NCI-H345 treated with DMSO at 0.1 percent for 48 hours (cell line): ENCODE data around the gene PRKG2.
"Not testable (repeated sequence)": the region's sequence is repeated elsewhere in the genome, so short reads cannot be mapped to it uniquely, and the experiment has no call there.

ENCODE experiments used
- DNase-seq: peaks from one replicate; lab custom pipeline; 2025; ENCODE audit not compliant: unreplicated experiment; lab: John Stamatoyannopoulos, UW

PRKG2 gene

GRCh38 chr4:81214881-81215868 is at the start of gene PRKG2:
TSS of gene PRKG2 (minus strand) at chr4:81215222. CDS start at chr4:81205047, 10,175 bp downstream.
- DNase-seq: no peak

DNA sequence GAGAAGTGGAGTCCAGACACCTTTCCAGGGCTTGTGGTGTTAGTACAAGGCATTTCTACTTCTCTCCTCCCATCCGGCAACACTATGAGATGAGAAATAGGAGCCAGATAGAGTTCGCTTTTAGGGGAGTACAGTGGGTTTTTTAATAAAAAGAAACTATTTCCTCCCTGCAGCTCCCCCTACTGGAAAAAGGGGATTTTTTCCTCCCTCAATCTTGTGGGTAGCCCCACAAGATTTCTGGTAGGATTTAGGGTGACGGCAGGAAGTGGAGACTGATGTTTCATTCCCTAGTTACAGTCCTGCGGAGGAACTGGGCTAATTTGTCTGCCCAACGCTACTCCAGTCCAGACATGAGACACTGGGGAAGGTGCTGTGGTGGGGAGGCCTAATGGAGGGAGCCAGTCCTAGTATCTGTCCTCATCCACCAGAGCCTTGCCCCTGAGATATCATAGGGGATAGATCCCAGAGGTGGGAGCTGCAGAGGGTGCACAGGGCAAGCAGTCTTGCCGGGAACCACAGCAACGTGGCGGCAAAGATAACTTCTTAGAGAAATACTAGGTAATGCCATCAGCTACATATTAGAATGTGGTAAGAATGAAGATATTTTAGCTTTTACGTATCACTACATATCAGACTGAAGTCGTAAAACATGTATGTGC is 45.5 kb upstream of the PRKG2 start:
- DNase-seq: no peak

DNA sequence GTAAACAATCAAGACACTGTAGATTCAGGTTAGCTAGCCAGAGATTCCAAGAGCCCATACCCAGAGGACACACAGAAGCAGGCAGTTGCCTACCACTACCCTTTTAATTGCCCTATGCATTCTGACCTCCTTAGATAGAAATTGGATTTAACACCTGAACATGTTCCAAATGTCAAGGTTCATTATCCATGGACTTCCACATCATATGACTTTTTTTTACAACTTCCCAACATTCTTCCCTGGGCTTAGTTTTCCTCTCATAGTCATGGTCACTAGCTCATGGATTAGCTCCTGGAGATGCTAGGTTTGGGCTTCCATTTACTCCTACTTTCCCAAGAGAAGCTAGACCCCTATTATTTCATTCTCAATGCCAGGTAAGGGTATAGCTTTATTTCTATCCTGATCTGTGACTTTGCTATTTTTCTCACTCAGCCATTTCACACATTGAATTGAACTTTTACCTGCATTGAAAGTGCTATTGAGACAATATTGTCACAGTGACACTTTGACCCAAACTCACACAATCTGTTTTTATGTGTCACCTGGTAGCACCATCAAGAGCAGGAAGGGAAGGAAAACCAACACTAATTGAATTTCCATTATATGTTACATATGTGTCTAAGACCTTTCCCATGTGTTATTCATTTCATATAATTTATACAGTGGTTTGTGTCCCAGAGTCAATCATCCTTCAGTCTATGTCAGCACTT is 44.0 kb upstream of the PRKG2 start:
- DNase-seq: no peak

GRCh38 chr4:81257816-81258215 is 42.8 kb upstream of the PRKG2 start:
- no peak for DNase-seq

DNA sequence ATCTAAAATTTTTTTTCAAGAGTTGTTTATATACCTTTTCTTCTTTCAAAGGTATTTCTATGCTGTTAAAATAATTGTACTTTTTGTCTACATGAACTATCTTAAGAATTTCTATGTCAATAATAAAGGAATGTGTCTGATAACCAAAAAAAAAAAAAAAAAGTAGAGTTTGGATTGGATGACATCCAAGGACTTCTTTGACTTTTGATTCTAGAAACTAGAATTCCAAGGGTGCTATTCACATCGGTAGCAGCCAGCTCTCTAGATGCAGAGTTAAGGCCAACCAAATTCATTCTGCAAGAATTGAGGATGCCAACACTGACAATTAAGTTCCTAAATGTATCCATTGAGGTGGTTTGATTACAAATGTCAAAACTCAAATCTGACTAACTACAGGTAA is 42.0 kb upstream of the PRKG2 start:
- no peak for DNase-seq

DNA sequence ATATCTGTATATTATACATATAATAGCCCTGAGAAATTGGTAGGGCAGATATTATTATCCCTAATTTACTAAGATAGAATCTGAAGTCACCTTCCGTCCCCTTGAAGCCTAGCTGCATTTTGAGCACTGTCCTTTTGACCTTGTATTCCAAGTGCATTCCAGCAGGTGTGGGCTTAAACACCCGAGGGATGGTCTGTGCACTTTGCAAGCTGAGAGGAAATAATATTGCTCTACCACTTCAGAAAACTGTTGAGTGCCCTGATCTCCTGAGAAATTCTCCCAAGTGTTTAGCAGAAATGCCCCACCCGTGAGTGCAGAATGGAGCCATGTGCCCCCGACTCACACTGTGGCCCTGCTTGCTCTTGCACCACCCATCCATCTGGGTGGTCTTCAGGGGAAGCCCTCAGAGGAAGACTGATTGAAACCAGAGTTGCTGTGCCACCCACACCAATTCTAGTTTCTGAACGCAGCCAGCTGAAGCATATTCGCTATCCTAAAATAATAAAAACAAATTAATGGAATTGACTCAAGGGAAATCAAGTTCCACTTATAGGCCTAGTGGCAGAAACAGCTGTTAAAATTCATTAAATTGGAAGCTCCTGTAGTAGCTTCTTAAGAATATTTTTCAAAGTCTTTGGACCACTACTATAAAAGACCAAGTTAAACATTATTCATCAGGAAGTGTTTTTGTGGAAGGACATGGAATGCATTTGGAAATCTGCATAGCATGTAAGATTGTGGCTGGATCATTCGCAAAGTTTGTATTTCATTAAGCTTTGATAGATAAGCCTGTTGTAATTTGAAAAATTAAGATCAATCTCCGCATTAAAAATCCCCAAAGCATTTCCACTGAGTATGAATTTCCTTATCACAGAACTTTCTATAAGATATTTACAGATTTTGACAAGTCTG is 41.3 kb upstream of the PRKG2 start:
- DNase-seq: no peak

DNA sequence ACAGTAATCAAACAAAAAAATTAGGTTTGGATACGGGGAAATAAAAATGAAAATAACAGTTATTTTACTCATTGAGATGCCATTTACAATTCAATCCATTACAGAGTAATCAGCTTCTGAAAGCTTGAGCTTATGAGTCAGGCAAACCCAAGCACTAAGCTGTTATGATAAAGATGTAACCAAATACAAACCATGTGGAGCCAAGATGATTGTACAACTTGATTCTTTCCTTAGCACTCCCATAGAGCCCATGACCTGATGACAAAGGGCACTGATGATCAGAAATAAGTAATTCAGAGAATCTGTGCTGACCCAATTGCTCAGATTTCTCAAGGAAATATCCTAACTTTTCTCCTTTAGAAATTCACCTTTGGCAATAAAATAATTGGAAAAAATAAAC is 40.5 kb upstream of the PRKG2 start:
- DNase-seq: no peak

DNA sequence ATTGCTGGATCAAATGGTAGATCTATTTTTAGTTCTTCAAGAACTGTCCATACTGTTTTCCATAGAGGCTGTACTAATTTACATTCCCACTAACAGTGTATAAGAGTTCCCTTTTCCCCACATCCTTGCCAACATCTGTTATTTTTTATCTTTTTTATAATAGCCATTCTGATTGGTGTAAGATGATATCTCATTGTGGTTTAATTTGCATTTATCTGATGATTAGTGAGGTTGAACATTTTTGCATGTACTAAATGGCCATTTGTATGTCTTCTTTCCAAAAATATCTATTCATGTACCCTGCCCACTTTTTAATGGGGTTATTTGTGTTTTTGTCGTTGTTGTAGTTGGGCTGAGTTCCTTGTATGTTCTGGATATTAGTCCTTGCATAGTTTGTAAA is 35.4 kb upstream of the PRKG2 start:
- DNase-seq: no peak

DNA sequence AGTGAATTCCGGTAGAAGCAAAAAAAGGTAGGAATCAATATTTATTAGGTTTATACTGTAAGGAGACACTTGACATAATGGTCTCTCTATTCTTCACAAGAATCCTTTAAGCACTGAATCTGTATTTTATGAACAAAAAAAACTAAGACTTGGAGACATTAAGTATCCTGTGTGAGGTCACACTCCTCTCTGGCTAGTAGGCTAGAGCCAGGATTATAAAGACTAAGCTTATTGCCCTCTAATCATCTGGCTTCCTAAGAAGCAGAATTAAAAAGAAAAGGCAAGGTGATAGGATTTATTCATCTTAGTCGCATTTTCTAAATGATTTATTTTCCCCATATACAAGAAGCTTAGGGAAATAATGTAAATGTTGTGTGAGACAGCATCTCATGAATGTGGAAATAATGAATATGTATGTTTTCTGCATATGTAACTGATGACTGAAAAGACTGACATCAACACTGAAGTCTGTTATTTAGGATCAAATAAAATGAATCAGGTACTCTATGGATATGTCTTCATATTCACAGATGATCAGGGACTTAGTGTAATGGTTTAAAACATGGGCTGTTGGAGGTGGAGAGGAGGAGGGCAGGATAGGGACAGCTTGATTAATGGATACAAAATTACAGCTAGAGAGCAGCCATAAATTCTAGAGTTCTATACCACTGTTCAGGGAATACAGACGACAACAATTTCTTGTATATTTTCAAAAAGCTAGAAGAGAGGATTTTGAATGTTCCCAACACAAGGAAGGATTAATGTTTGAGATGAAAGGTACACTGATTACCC is 30.4 kb upstream of the PRKG2 start:
- no peak for DNase-seq

GRCh38 chr4:81237791-81238190 is 22.8 kb upstream of the PRKG2 start:
- no peak for DNase-seq

DNA sequence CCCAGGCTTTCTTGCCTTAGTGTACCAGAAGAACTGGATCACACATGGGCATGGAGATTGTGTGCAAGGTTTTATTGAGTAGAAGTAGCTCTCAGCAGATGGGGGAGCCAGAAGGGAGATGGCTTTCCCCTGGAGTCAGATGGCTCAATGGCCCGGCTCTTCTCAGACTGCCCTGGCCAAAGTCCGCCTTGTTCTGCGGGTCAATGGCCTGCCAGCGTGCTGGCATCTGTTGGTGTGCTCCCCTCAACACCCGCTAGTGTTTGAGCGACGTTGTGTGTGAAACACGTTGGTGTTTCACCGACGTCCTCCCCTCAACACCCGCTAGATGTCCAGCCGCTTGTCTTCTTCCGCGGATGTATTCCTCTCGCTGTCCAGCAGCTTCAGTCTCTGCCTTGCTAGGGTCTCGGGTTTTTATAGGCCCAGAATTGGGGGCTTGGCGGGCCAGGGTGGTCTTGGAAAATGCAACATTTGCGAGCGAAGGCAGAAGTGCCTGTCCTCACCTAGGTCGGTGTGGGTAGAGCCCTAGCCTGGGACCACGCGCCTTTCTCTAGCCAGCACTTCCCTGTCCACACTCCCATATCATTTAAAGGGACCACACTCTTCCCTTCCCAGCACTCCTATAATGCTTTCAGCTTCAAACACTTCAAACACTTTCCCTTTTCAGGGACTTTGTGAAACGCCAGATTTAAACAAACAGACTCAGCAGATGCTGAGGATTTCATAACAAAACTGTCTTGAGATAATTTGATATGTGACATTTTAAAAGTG is 21.1 kb upstream of the PRKG2 start:
- DNase-seq: no peak

GRCh38 chr4:81227968-81228367 is 12.9 kb upstream of the PRKG2 start:
- DNase-seq: no peak

GRCh38 chr4:81227138-81227537 is 12.1 kb upstream of the PRKG2 start:
- no peak for DNase-seq

GRCh38 chr4:81225252-81225651 is 10.2 kb upstream of the PRKG2 start:
- no peak for DNase-seq

GRCh38 chr4:81222082-81222472 is 7.1 kb upstream of the PRKG2 start:
- DNase-seq: not testable (repeated sequence)

DNA sequence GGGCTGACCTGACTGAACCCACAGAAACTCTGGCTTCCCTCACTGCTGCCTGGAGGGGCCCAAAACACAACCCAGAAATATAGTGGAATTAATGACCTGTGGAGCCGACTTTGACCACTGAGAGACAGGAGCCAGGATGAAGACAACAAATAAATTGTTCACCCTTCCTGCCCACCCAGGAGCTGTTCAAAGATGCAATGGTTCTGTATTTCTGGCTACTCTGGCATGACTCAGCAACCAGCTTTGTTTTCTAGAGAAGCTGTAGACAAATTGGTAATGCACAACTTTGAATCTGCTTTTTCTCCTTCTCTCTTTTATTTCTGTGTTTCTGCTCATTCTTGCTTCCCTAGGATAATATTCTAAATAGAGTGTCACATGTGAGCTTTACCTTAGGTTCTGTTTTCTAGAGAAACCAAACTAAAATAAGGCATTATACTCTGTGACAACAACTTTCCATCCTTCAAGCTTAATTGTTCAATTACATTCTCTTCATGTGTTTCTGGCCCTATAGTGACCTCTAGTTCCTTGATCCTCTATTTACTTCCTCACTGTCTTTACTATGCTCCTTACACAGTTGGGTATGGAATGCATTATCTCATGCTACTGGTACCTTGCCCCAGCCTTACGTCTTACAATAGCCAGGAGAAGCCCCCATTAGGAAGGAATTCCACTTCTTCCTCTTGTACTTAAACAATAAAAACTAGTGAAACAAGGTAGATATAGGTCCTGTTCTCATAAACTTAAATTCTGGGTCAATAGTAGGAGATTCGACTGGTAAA is 6.5 kb upstream of the PRKG2 start:
- DNase-seq: no peak

GRCh38 chr4:81220271-81220670 is 5.2 kb upstream of the PRKG2 start:
- DNase-seq: no peak

DNA sequence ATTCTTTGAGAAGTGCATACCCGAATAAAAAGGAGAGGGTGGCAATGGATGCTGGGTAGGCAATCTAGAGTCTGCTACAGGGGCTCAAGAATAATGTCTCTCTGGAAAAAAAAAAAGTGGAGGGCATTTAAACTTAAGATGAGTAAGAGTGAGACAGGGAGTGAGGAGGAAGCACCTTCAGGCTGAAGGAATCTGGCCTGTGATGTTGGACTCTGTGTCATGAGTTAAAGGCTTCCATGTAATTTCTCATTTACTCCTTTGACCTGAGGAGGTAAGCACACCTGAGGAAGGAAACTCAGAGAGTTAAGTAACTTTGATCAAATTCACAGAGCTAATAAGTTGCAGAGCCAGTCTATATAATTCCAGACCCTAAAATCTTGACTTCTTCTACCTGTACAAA is 3.2 kb upstream of the PRKG2 start:
- DNase-seq: no peak
